PFSK-1 (cell line): ENCODE data around the gene FAF2.

Source experiments
- FOXP2 ChIP-seq: optimal IDR thresholded peaks from 2 replicates; pipeline ENCODE3; 2011; ENCODE audit warnings: borderline replicate concordance, control low read depth, inconsistent platforms; ENCODE audit not compliant: insufficient read depth; ENCODE audit errors: extremely low read length, extremely low read depth
- POLR2AphosphoS5 ChIP-seq: IDR thresholded peaks from 2 replicates; pipeline ENCODE4 v1.6.1; 2012; ENCODE audit warnings: low read depth, mild to moderate bottlenecking, control low read depth, low read length, moderate library complexity
- REST ChIP-seq, 2 experiments: IDR thresholded peaks; 2 replicates each; pipeline versions ENCODE4 v1.6.1 to v1.8.0; 2011 to 2012; ENCODE audit warnings: low read depth in 2 of 2, low read length in 2 of 2, control low read depth in 1 of 2, inconsistent platforms in 1 of 2, mild to moderate bottlenecking in 1 of 2, moderate library complexity in 1 of 2; ENCODE audit not compliant: insufficient read depth in 1 of 2
- SIN3A ChIP-seq: IDR thresholded peaks from 2 replicates; pipeline ENCODE4 v1.6.1; 2012; ENCODE audit warnings: mild to moderate bottlenecking, low read length, moderate library complexity, borderline replicate concordance; ENCODE audit not compliant: insufficient read depth
- TAF1 ChIP-seq: IDR thresholded peaks from 2 replicates; pipeline ENCODE4 v1.6.1; 2012; ENCODE audit warnings: low read length, control low read depth, borderline replicate concordance; ENCODE audit not compliant: insufficient read depth

Gene FAF2

GRCh38 chr5:176542135-176542595 lies 94.0 kb downstream of the FAF2 start:
- TF ChIP-seq FOXP2 (no peak), TAF1 (peak; percentile 48; the same call in 1 of the 2 replicates), POLR2AphosphoS5 (peak; percentile 34; the same call in 1 of the 2 replicates)

- TF ChIP-seq REST (IDR thresholded peaks at IDR 0.05; ENCODE audit: insufficient read depth in 1 of 2, low read depth in 2 of 2, low read length in 2 of 2), result no peak
- no peak for TF ChIP-seq POLR2AphosphoS5
These were observed 94.6 kb downstream of the FAF2 start for GRCh38 chr5:176542596-176543427.

GRCh38 chr5:176543428-176544182 lies 95.4 kb downstream of the FAF2 start:
- TF ChIP-seq SIN3A (no peak; the same call in 1 of the 2 replicates), TAF1 (peak; percentile 63; the same call in 1 of the 2 replicates), FOXP2 (no peak), REST (IDR thresholded peaks at IDR 0.05; ENCODE audit: insufficient read depth in 1 of 2, low read depth in 2 of 2, low read length in 2 of 2) (0 out of 4 replicates have a peak, but pooled peaks of 1 of the 2 experiments have one; percentile 6), POLR2AphosphoS5 (peak; percentile 68)

- no peak for TF ChIP-seq POLR2AphosphoS5
- no peak for TF ChIP-seq REST (IDR thresholded peaks at IDR 0.05; ENCODE audit: insufficient read depth in 1 of 2, low read depth in 2 of 2, low read length in 2 of 2)
- TF ChIP-seq SIN3A, result no peak
- TF ChIP-seq TAF1, result no peak
- TF ChIP-seq FOXP2, result no peak
These were observed 97.2 kb downstream of the FAF2 start for GRCh38 chr5:176545388-176545736.

GRCh38 chr5:176545737-176546509 lies 97.7 kb downstream of the FAF2 start:
- TF ChIP-seq SIN3A, result no peak
